Gastrocnemius medialis (tissue), 4 donors: ENCODE data around the gene XRCC3.

Experiments
- POLR2A ChIP-seq, 2 donors: fragments of 450-650 bp; IDR thresholded peaks; one replicate each; pipeline ENCODE4 v1.6.1; 2017; ENCODE audit warnings: antibody characterized with exemption in 2 of 2, mild to moderate bottlenecking in 2 of 2, moderate library complexity in 2 of 2
- TF ChIP-seq, protein P1 (sequence below), 5 experiments: fragments of 450-650 bp in 3 of 5; fragments of 200-600 bp in 2 of 5; sonication (generic) in 2 of 5; IDR thresholded peaks in 4 of 5; conservative IDR thresholded peaks in 1 of 5; 1 replicate in 4 of 5; 2 replicates in 1 of 5; pipeline ENCODE4 v1.5.1; 2016 to 2019; ENCODE audit warnings: antibody characterized with exemption in 5 of 5, mild to moderate bottlenecking in 3 of 5, moderate library complexity in 3 of 5

DNA sequence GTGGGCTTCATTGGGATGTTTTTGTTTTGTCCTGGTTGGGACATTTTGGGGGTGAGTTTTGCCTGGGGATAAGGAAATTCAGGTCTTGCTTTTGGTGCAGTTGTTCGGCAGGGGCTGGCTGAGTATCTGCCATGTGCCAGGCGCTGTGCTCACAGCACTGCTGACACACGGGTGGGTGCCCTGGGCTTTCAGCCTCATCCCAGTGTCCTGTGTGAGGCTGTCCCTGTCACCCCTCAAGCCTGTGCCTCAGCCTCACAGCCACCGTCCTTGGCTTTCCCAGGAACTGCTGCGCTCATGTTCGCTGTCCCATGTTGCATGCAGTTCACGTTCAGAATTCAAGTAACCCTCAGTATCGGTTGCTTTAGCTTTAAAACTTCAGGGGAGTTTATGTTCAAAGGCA lies 24.9 kb downstream of the XRCC3 start:
- TF ChIP-seq, protein P1, sequence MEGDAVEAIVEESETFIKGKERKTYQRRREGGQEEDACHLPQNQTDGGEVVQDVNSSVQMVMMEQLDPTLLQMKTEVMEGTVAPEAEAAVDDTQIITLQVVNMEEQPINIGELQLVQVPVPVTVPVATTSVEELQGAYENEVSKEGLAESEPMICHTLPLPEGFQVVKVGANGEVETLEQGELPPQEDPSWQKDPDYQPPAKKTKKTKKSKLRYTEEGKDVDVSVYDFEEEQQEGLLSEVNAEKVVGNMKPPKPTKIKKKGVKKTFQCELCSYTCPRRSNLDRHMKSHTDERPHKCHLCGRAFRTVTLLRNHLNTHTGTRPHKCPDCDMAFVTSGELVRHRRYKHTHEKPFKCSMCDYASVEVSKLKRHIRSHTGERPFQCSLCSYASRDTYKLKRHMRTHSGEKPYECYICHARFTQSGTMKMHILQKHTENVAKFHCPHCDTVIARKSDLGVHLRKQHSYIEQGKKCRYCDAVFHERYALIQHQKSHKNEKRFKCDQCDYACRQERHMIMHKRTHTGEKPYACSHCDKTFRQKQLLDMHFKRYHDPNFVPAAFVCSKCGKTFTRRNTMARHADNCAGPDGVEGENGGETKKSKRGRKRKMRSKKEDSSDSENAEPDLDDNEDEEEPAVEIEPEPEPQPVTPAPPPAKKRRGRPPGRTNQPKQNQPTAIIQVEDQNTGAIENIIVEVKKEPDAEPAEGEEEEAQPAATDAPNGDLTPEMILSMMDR (IDR thresholded peaks at IDR 0.05 in 4 of 5, conservative IDR thresholded peaks at IDR 0.05 in 1 of 5), result no peak
- TF ChIP-seq POLR2A (IDR thresholded peaks at IDR 0.05), result no peak
